Activated CD4-positive, alpha-beta T cell treated with anti-CD3 and anti-CD28 coated beads, Interleukin-2, amount 50 U/mL, for 4 hours (primary cell): Measurements from ENCODE around the gene KIT.
A peak's percentile ranks its signal among the peaks of the same experiment; 100 is the strongest.

Source experiments
- DNase-seq, 2 experiments: peaks; one replicate each; pipeline ENCODE4 v3.0.0-alpha.2; 2020

The KIT gene

DNA sequence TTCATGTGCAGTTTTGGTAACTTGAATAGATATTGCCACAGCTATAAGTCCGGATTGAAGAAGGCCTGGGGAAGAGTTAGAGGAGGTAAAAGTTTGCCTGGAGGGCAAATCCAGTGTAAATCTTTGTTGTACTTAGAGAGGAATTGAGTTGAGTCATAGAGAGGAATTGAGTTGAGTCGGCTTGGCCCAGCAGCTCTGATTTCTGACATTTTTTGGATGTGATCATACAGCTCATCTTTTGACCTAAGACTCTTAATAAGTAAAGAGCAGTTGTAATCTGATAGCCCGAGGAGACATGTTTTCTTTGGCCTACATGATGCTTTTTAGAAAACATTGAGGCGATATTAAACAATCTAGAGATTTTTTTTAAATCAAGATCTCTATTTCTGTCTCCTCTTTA is 3.9 kb downstream of the KIT start:
- no peak for DNase-seq

DNA sequence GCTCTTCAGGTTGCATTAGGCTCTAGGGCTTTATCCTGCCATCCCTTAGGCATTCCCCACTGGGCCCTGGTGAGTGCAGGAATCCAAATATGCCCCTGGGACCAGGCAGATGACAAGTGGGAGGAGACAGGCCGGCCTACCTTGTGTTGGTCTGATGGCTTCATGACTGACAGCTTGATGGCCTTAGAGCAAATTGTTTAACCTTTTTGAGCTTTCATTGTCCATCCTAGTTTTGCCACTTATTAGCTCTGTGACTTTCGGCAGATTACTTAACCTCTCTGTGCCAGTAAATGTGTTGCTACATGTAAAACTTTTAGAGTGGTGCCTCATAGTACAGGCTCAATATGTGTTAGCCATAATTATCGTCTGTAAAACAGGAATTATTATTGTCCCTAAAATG is 4.4 kb downstream of the KIT start:
- no peak for DNase-seq

DNA sequence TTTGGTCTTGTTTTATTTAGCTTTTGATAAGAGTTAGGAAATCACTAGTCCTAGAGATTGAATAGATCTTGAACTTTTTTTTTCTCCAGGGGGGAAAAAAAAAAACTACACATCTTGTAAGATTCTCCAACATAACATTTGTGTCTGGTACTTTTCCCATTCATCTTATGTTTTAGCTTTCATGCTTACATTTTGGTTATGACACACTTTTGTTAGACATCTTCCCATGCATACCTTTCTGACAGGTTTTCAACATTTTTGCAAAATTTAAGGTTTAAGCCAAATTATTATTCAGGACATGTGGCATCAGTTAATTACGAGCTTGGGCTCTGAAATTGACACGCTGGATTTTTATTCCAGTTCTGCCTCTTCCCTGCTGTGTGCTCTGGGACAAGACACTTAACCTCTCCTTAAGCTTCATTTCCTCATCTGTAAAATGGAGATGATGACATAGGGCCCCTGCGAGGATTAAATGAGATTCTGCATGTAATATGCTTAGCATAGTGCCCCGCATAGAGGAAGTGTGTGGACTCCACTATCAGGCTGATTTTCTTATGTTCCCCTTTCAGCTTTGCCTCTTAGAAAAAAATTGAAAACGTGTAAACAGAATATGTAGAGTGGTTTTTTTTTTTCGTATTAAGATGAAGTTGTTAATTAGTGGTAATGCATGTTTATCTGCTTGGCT is 5.3 kb downstream of the KIT start:
- no peak for DNase-seq

DNA sequence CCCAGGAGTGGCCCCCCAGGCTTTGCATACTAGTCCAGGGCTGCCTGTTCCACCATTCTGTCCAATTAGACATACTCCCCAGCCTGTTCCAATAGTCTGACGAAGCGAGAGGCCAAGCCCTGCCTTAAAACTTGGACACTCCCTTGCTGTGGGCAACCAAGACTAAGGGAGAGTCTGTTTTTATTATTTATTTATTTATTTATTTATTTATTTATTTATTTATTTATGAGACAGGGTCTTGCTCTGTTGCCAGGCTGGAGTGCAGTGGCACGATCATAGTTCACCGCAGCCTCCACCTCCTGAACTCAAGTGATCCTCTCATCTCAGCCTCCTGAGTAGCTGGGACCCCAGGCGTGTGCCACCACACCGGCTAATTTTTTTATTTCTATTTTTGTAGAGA is 6.6 kb downstream of the KIT start:
- no peak for DNase-seq

DNA sequence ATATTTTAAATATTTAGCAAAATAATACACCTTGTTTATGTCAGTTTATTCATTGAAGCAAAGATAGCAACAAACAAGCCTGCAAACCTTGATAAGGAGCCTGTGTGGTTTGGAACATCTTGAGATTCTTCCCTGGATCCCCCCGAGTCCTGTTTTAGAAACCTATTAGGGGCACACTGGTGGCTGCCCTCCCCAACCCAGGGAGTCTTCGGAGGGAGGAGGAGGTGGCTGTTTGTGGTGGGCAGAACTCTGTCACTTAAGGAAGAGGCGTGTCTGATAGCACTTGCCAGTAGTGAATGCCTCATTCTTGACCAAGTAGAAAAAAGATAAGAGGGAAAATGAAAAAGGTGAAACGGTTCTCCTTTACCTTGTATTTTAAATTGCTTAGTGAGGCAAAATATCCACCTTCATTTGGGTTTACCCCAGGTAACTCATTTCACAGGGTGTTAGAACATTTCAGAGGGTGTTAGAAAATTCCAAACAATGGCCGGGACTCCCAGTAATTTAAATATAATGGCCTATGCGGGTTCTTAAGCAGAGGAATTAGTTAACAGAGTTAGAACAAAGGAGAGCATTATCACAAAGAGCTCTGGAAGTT is 10.4 kb downstream of the KIT start:
- no peak for DNase-seq

DNA sequence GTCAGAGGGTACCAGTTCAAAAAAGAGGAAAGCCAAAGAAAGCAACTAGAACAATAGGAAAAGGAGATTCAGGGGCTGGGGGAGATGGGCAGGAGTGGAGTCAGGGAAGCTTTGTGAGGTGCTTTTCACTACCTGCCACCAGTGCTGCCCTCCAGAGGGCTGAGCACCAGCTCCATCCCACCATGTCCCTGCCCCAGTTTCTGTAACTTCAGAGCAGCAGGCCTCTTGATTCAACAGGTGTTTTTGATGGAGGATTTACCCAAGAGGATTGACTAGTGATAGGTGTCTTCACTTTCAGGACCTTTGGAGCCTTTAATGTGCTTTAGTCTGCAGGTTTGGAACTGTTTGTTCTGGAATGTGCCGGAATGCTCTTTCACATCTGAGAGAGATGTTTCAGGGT is 12.1 kb downstream of the KIT start:
- no peak for DNase-seq

DNA sequence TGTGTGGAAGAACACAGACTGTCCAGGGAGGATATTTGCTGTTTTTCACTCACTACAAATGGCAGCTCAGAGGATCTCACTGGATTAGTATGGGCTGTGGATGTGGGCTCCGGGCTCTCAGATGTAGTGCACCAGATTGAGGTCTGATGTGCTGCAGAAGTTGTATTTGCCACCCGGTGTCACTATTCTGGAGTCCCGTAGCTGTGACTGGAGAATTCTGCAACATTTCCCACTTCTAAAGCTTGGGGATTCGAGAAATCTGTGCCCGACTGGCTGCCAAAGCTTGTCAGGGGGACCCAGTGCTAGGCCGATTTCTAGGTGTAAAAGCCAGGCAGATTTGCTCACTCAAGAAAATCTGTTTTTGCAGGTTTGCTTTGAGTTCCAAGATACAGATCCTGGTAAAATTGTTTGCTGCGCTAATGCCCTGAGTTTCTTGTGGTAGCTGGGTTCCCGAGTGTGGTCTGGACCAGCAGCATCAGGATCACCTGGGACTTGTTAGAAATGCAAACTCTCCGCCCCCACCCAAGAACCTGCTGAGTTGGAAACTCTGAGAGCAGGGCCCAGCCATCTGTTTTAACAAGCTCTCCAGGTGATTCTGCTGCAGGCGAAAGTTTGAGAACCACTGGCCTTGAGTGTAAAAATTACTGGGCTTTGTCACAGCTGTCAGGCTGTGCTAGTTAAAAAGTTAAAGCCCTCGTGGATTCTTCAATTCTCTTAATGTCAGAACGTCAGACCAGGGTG is 18.1 kb downstream of the KIT start:
- no peak for DNase-seq

DNA sequence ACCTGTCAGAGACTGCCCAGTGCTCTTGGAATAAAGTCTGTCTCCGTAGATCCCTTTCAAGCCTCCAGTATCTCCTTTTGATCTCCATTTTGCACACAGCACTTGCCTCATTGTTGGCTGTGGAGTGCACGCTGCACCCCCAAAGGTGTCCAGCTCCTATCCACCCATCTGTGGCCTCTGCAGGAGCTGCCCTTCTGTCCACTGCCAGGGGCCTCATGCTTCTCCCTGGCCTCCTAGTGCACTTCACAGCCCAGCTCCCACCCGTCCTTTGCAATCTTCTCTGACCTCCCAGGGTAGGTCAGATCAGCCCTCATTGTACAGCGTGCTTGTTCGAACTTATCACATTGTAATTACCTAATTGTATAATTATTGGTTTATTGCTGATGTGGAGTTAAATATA is 18.9 kb downstream of the KIT start:
- no peak for DNase-seq

DNA sequence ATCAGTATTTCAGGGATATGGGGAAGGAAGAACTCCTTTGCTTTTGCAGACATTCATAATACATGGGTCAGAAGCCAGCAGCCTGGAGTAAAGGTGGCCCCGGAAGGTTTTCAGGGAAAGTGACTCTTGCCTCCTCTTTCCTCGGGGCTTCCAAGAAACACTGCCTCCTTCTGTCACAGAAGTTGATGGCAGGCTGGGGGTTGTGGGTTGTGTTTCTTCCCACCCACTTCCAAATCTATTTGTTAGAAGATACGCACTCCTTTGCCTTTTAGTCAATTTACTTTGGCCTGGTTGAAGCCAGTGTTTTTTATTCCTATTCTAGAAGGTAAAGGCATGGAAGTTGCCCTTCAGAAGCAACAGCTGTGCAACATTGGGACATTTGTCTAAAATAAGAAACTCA is 19.7 kb downstream of the KIT start:
- DNase-seq, result no peak

DNA sequence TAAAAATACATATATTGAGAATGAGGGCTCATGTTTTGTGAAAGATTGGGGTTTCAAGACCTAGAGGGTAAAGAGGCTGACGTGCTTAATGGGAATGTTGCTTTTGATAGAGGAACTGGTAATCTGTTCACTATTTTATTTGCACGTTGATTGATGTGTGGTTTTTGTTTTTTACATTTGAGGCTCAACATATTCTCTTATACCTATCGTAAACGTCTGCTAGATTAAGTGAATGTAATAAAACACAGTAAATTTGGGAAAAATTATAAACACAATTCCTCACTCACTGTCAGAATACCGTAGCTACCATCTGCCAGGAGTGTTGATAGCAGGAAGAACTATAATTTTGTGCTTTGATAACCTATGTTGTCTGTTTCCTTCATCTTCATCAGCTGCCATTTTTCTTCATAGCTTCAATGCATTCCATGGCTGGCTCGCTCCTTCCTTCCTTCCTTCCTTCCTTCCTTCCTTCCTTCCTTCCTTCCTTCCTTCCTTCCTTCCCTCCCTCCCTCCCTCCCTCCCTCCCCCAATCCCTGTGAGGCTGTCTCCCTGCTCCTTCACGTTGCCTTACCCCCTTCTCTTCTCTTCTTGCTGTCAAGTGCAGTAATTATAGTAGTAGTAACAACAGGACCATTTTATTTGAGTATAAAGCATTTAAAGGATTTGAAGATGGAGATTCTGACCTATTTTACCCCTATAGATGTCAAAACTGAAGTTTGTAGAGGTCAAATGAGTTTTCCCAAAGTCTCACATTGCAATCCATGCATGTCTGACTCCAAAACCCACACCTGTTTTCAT is 20.3 kb downstream of the KIT start:
- no peak for DNase-seq

DNA sequence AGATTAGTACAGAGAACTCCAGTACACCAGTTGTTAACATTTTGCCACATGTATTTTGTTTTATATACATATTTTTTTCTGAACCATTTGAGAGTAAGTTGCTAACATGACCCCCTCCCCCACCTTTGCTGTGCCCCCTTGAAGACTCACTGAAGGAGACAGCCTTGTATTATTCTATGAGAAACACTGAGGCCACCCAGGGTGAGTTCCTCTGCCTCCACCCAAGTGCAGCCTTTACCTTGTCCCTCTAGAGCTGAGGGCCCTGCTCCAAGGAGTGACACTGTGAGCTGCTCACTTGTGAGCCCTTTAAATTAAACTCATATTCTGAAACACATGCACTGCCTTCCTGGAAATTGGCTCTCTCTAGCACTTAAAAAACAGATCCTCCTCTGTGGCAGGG is 21.1 kb downstream of the KIT start:
- no peak for DNase-seq

DNA sequence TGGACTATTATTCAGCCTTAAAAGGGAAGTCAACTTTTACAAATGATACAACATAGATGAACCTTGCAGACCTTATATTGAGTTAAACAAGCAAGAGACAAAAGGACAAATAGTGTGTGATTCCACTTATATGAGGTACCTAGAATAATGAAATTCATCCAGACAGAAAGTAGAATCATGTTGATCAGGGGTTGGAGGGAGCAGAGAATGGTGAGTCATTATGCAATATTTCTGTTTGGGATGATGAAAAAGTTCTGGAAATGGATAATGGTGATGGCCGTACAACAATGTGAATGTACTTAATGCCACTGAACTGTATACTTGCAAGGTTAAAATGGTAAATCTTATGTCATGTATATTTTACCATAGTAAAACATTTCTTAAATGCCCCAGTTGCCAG is 22.1 kb downstream of the KIT start:
- no peak for DNase-seq

DNA sequence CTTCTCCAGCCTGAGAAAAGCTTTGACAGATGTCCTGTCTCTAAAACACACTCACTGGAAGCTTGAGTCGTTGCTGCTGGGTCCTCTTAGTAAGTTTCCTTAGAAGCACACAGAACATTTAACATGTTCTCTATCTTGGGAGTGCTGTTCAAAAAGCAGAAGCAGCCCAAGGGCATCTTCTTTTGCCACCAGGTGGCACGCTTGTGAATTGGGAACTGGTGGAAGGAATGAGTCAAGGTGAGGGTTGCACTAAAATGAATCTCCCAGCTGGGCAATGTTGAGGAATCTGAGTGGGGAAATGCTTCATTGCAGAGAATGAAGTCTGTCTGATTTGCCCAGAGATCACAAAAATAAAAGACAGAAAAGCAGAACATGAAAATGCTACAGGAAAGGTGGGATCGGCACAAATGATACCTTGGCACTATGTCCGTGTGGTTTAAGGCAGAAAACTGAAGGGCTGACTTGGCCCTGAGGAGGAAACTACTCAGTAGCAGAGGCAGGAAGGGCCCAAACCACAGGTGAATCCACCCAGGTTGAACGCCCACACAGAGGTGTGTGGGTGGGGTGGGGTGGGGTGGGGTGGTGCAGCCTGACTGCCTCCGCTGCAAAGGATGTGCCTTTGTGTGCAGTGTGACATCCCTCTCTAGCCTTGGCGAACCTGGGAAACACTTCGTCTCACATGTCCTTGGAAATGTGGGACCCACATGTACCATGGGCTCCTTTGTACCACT is 26.0 kb downstream of the KIT start:
- DNase-seq, result peak; percentile 54 to 58

DNA sequence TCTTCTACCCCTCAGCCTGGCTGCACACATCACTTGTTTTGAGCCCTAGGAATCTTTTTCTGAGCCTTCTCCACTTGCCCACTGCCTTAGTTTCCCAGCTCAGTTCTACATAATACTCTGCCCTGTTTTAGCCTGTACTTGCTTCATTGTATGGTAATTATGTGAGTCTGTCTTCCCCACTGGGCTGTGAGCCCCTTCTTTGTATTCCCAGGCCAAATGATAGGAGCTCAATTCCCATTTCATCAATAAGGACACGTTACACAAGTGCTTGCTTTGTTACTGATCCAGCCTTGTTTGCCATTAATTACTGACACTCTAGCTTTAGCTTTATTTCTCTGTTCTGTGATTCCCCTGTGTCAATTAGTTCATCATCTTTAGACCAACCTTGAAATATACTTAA is 28.1 kb downstream of the KIT start:
- no peak for DNase-seq

DNA sequence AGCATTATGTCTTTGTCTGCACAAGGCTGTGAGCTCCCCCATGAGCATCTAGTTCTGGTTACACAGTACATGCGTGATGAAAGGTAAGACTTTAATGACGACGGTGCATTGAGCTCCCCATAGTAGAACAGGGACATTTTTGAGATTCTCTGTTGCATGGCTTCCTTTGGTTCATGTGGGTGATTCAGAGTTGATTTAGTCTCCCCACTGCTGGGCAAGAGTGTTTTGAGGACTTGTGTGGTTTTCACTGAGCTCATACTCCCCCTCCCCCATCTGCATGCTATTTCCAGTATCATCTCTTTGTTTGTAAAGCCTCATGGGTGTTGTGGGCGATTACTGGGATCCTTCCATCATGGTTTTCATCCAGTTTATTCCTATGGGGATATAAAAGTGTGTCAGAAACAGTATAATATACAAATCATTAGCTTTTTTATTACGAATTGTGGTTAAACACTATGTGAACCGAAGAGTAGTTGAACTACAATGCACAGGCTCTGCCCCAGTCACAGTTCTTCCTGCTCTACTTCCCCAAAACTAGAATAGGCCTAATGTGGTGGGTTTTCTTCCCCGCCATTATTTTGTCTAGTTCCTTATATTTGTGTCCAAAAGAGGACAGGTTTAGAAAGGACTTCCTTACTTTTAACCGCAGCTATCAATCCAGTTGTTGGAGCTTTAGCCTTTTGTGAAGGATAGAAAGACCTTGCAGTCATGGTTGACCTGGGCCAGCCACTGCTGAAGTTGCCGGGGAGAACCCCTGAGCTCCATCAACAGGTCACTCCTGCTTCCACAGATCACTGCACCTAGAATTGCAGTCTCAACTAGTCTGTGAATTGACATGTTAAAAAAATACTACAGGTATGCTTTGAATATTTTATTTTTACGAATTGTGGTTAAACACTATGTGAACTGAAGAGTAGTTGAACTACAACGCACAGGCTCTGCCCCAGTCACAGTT is 30.4 kb downstream of the KIT start:
- no peak for DNase-seq

DNA sequence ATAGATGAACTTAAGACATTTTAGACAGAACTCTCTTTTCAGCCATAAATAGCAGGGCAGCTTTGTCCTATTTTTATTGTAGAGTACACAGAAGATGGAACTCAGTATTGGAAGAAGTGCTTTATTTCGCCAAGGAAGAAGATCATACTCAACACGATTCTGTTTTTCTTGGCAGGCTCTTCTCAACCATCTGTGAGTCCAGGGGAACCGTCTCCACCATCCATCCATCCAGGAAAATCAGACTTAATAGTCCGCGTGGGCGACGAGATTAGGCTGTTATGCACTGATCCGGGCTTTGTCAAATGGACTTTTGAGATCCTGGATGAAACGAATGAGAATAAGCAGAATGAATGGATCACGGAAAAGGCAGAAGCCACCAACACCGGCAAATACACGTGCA is 37.6 kb downstream of the KIT start:
- DNase-seq, result no peak

DNA sequence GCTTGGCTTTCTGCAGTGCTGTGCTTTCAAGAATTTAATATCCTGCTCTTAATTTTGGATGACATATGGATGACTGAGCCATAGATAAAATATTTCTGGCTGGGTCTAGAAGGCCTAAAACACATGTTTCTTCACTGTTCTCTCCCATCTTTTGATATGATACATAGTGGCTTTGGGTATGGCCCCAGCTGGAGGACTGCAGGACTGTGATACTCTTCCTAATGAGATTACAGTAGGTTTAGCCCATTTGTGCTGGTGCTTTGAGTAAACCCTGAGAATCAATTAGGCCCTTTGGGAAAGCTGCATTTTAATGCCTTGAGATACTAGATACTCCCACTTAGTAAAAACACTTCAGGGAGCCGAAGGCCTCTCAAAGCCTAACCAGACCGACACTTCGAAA is 38.0 kb downstream of the KIT start:
- DNase-seq, result no peak

DNA sequence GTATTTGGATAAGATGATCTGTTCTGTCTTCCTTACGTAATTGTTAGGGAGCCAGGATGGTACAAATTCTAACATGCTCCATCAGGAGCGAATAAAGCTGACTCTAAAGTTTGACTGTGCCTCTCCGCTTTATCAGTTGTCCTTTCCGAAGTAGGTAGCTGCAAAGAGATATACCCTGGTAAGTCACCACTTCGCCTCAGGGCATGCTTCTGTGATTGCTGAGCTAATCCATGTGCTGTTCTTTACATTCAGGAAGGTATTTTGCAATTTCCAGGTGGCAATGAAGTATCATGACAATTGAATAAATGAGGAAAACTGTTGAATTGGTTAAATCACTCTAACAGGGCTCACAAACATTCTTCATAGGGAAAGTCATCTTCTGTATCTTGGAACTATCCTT is 38.9 kb downstream of the KIT start:
- no peak for DNase-seq

DNA sequence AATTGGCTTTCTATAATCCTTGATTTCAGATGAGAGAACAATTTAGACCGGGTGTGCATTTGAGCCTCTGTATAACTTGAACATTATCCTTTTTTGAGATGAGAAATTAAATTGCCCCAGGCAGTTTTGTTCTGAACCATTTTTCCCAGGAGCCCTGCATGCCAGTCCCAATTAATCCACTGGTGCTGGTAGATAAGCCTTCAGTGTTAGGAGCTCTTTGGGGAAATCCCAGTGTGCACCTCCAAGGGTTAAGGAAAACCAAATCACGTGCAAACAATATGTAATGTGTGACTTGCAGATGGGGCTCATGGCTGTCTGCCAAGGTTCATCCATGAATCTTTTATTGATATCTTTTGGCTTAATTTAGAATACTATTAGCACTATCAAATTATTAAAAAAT is 43.2 kb downstream of the KIT start:
- no peak for DNase-seq

DNA sequence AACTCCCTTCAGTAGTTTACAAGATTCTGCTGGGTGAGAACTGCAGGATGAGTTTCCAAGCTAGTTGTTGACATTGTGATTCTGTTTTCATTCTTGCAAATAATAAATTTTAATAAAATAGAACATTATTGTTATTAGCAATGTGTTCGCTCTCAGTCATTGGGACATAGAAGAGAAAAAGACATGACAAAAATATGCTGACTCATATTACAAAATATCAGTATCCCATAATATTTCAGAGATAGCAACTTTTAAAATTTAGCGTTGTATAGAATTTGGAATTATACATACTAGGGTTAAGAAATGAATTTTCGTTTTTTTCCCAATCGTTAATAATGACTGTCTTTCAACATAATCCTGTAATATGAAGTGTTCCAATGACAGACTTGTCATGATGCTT is 45.4 kb downstream of the KIT start:
- no peak for DNase-seq

DNA sequence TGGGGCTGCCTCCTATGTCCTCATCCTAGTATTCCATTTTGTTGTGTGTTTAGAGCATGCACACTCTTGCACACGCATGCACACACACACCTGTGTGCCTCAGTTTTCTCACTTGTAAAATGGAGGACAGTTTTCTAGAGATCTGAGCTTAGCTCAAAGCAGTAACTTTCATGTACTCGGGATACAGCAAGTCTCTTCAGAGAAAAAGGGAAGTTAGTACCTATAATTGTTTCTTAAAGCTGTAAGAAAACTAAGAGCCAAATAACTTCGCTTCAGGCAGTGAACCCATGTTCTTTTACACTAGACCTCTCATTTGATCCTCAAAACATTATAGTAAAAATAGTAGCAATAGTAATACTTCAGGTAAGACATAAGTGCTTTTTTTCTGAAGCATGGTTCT is 49.6 kb downstream of the KIT start:
- no peak for DNase-seq
